Measurements from ENCODE around the gene ACAN. TPM values are rescaled to one million over a fixed set of nuclear protein-coding genes. Genes with fewer than 3 reads are reported as not detected.

The ACAN gene
- total and polyA plus RNA-seq, 7 donors, result 0.06 to 0.69 (median 0.12) TPM

- DNase-seq, result no peak
- Histone ChIP-seq H3K27me3 (ENCODE audit: insufficient read depth in 3 of 3, low read length in 2 of 3) (peaks cover 0 to 30% (median 0%) of the 10 kb centered on the region in 3 donors), H3K9me3 (no peaks in the 10 kb centered on the region), H3K27ac (no peak overlapping the region), H3K36me3 (ENCODE audit: insufficient read depth in 1 of 2, low read depth in 1 of 2) (no peaks in the 10 kb centered on the region), H3K4me3 (no peak overlapping the region), H3K4me1 (no peaks in the 10 kb centered on the region)
- 34 to 41% (median 38%) methylated on average over 22 of the region's 22 CpGs for WGBS, 3 donors
- intact Hi-C loops (cut with DNase I), result no loop called here
- ATAC-seq, result no peak
- no peak for TF ChIP-seq CTCF (IDR thresholded peaks at IDR 0.05)
These were observed 10.6 kb upstream of the ACAN start for GRCh38 chr15:88792342-88793282.

- intact Hi-C loops (cut with DNase I), result no loop called here
- WGBS, 3 donors, result 28 to 59% (median 38%) methylated on average over 5 of the region's 5 CpGs
- H3K9me3 ChIP-seq, result no peaks in the 10 kb centered on the region
- peaks cover 0 to 36% (median 2%) of the 10 kb centered on the region in 3 donors for H3K27me3 ChIP-seq (ENCODE audit: insufficient read depth in 3 of 3, low read length in 2 of 3)
- ATAC-seq (no peak), DNase-seq (no peak)
- no peaks in the 10 kb centered on the region for H3K4me1 ChIP-seq
- H3K4me3 ChIP-seq, result no peak overlapping the region
- no peak overlapping the region for H3K27ac ChIP-seq
- TF ChIP-seq CTCF (IDR thresholded peaks at IDR 0.05), result no peak
- H3K36me3 ChIP-seq (ENCODE audit: insufficient read depth in 1 of 2, low read depth in 1 of 2), result no peaks in the 10 kb centered on the region
These were observed 9.2 kb upstream of the ACAN start for GRCh38 chr15:88794001-88794400.

- TF ChIP-seq CTCF (IDR thresholded peaks at IDR 0.05), result no peak
- 81 to 83% (median 81%) methylated on average over 7 of the region's 7 CpGs for WGBS, 3 donors
- intact Hi-C loops (cut with DNase I), result no loop called here
- no peaks in the 10 kb centered on the region for H3K36me3 ChIP-seq (ENCODE audit: insufficient read depth in 1 of 2, low read depth in 1 of 2)
- H3K4me1 ChIP-seq, result no peaks in the 10 kb centered on the region
- H3K27me3 ChIP-seq (ENCODE audit: insufficient read depth in 3 of 3, low read length in 2 of 3), result peaks cover 0 to 62% (median 8%) of the 10 kb centered on the region in 3 donors
- DNase-seq, result no peak
- H3K4me3 ChIP-seq, result no peak overlapping the region
- H3K9me3 ChIP-seq, result no peaks in the 10 kb centered on the region
- no peak for ATAC-seq
- H3K27ac ChIP-seq, result no peak overlapping the region
These were observed 5.4 kb upstream of the ACAN start for GRCh38 chr15:88797663-88798339.

- no peak for TF ChIP-seq CTCF (IDR thresholded peaks at IDR 0.05)
- peaks cover 0 to 67% (median 17%) of the 10 kb centered on the region in 3 donors for H3K27me3 ChIP-seq (ENCODE audit: insufficient read depth in 3 of 3, low read length in 2 of 3)
- no peak for DNase-seq
- no peaks in the 10 kb centered on the region for H3K9me3 ChIP-seq
- no peak overlapping the region for H3K27ac ChIP-seq
- no peaks in the 10 kb centered on the region for H3K36me3 ChIP-seq (ENCODE audit: insufficient read depth in 1 of 2, low read depth in 1 of 2)
- 75 to 84% (median 80%) methylated on average over 4 of the region's 4 CpGs for WGBS, 3 donors
- H3K4me1 ChIP-seq, result no peaks in the 10 kb centered on the region
- no peak overlapping the region for H3K4me3 ChIP-seq
- ATAC-seq, result no peak
- intact Hi-C loops (cut with DNase I), result no loop called here
These were observed 3.9 kb upstream of the ACAN start for GRCh38 chr15:88799341-88799740.

Measured in psoas muscle (tissue), 8 donors.